ENCODE data around the gene MRPS18B. TPM values are rescaled to one million over a fixed set of nuclear protein-coding genes. Genes with fewer than 3 reads are reported as not detected.

The MRPS18B gene
- total RNA-seq, 6 donors from 2014 or later, result 23.0 to 62.5 (median 45.7) TPM

- Histone ChIP-seq H3K4me3 (no peak overlapping the region), H3K27ac (peak overlapping the region in 1 of 4 donors; percentile 39), H3K4me1 (peaks cover 32 to 50% (median 37%) of the 10 kb centered on the region in 4 donors), H3K36me3 (peaks cover 34 to 58% (median 43%) of the 10 kb centered on the region in 4 donors), H3K27me3 (no peaks in the 10 kb centered on the region), H3K9me3 (no peaks in the 10 kb centered on the region)
- WGBS, 2 donors, result 84 to 89% methylated on average over 4 of the region's 4 CpGs
- no peak for ATAC-seq (ENCODE audit: low FRiP score in 2 of 2)
- no peak for DNase-seq
- TF ChIP-seq POLR2A (IDR thresholded peaks at IDR 0.05), result no peak
Measured at GRCh38 chr6:30610065-30610464, 7.6 kb upstream of the MRPS18B start.

- Histone ChIP-seq H3K27me3 (no peaks in the 10 kb centered on the region), H3K4me3 (no peak overlapping the region), H3K36me3 (peaks cover 26 to 53% (median 33%) of the 10 kb centered on the region in 4 donors), H3K4me1 (peaks cover 32 to 50% (median 37%) of the 10 kb centered on the region in 4 donors), H3K9me3 (no peaks in the 10 kb centered on the region), H3K27ac (peak overlapping the region in 2 of 4 donors; percentile 16 to 74)
- DNase-seq (no peak), ATAC-seq (ENCODE audit: low FRiP score in 2 of 2) (no peak)
- 77% methylated on average over 9 of the region's 9 CpGs for WGBS, 2 donors
- TF ChIP-seq POLR2AphosphoS5 (IDR thresholded peaks at IDR 0.05) (no peak), POLR2A (IDR thresholded peaks at IDR 0.05) (no peak), CTCF (IDR thresholded peaks at IDR 0.05) (no peak), EP300 (IDR thresholded peaks at IDR 0.05) (no peak)
Measured at GRCh38 chr6:30611150-30611855, 6.3 kb upstream of the MRPS18B start.

GRCh38 chr6:30611856-30612194 lies 5.8 kb upstream of the MRPS18B start:
- Histone ChIP-seq H3K27me3 (no peaks in the 10 kb centered on the region), H3K4me1 (peaks cover 32 to 50% (median 37%) of the 10 kb centered on the region in 4 donors), H3K9me3 (no peaks in the 10 kb centered on the region), H3K4me3 (no peak overlapping the region), H3K27ac (peak overlapping the region in 2 of 4 donors; percentile 16 to 74), H3K36me3 (peaks cover 25 to 53% (median 30%) of the 10 kb centered on the region in 4 donors)
- TF ChIP-seq EP300 (IDR thresholded peaks at IDR 0.05) (no peak), CTCF (IDR thresholded peaks at IDR 0.05) (no peak), POLR2AphosphoS5 (IDR thresholded peaks at IDR 0.05) (no peak), POLR2A (IDR thresholded peaks at IDR 0.05) (no peak)
- ATAC-seq (ENCODE audit: low FRiP score in 2 of 2) (no peak), DNase-seq (no peak)
- 72 to 78% methylated on average over 2 of the region's 2 CpGs for WGBS, 2 donors

GRCh38 chr6:30612213-30612612 lies 5.4 kb upstream of the MRPS18B start:
- DNase-seq (no peak), ATAC-seq (ENCODE audit: low FRiP score in 2 of 2) (no peak)
- Histone ChIP-seq H3K9me3 (no peaks in the 10 kb centered on the region), H3K36me3 (peaks cover 22 to 50% (median 28%) of the 10 kb centered on the region in 4 donors), H3K27me3 (no peaks in the 10 kb centered on the region), H3K27ac (peak overlapping the region in 3 of 4 donors; percentile 31 to 74 (median 59)), H3K4me3 (no peak overlapping the region), H3K4me1 (peaks cover 32 to 50% (median 37%) of the 10 kb centered on the region in 4 donors)
- TF ChIP-seq CTCF (IDR thresholded peaks at IDR 0.05) (peak in 1 of 6 experiments; percentile 8), POLR2AphosphoS5 (IDR thresholded peaks at IDR 0.05) (no peak)
- WGBS, 2 donors, result 37 to 51% methylated on average over 1 of the region's 1 CpG

- H3K27ac ChIP-seq, result peak overlapping the region; percentile 24 to 74 (median 45)
- no peaks in the 10 kb centered on the region for H3K9me3 ChIP-seq
- WGBS, 2 donors, result 37 to 45% methylated on average over 6 of the region's 6 CpGs
- peaks cover 16 to 44% (median 22%) of the 10 kb centered on the region in 4 donors for H3K36me3 ChIP-seq
- no peaks in the 10 kb centered on the region for H3K27me3 ChIP-seq
- H3K4me1 ChIP-seq, result peaks cover 32 to 46% (median 37%) of the 10 kb centered on the region in 4 donors
- H3K4me3 ChIP-seq, result no peak overlapping the region
- DNase-seq (peak in 1 of 2 donors; percentile 46), ATAC-seq (ENCODE audit: low FRiP score in 2 of 2) (no peak)
- TF ChIP-seq POLR2A (IDR thresholded peaks at IDR 0.05), result no peak
Measured at GRCh38 chr6:30612687-30613248, 4.9 kb upstream of the MRPS18B start.

Data from upper lobe of left lung (tissue), 6 donors.